Measurements from ENCODE around the gene PHC2.
A peak's percentile ranks its signal among the peaks of the same experiment; 100 is the strongest.

The PHC2 gene

GRCh38 chr1:33349081-33349759 lies 81.7 kb downstream of the PHC2 start:
- peak; percentile 62 for DNase-seq (ENCODE audit: low read depth)
- TF ChIP-seq CTCF (conservative IDR thresholded peaks at IDR 0.05; ENCODE audit: low read depth, low read length) = no peak
- H3K4me3 ChIP-seq (ENCODE audit: low read depth, low read length) = peak overlapping the region; percentile 78

GRCh38 chr1:33348676-33349080 lies 82.2 kb downstream of the PHC2 start:
- H3K4me3 ChIP-seq (ENCODE audit: low read depth, low read length) = peak overlapping the region; percentile 78
- no peak for TF ChIP-seq CTCF (conservative IDR thresholded peaks at IDR 0.05; ENCODE audit: low read depth, low read length)
- DNase-seq (ENCODE audit: low read depth) = peak; percentile 50

GRCh38 chr1:33348194-33348593 lies 82.7 kb downstream of the PHC2 start:
- no peak for TF ChIP-seq CTCF (conservative IDR thresholded peaks at IDR 0.05; ENCODE audit: low read depth, low read length)
- DNase-seq (ENCODE audit: low read depth) = peak; percentile 61
- H3K4me3 ChIP-seq (ENCODE audit: low read depth, low read length) = peak overlapping the region; percentile 78

GRCh38 chr1:33347650-33347992 lies 83.3 kb downstream of the PHC2 start:
- TF ChIP-seq CTCF (conservative IDR thresholded peaks at IDR 0.05; ENCODE audit: low read depth, low read length) = no peak

GRCh38 chr1:33346927-33347649 lies 83.8 kb downstream of the PHC2 start:
- DNase-seq (ENCODE audit: low read depth) = peak; percentile 94
- TF ChIP-seq CTCF (conservative IDR thresholded peaks at IDR 0.05; ENCODE audit: low read depth, low read length) = no peak
- peak overlapping the region; percentile 78 for H3K4me3 ChIP-seq (ENCODE audit: low read depth, low read length)

More at GRCh38 chr1:33347650-33347992, 83.3 kb downstream of the PHC2 start:
- H3K4me3 ChIP-seq (ENCODE audit: low read depth, low read length) = peak overlapping the region; percentile 78
- peak; percentile 75 for DNase-seq (ENCODE audit: low read depth)

GRCh38 chr1:33346533-33346926 lies 84.4 kb downstream of the PHC2 start:
- TF ChIP-seq CTCF (conservative IDR thresholded peaks at IDR 0.05; ENCODE audit: low read depth, low read length) = no peak
- H3K4me3 ChIP-seq (ENCODE audit: low read depth, low read length) = peak overlapping the region; percentile 78
- DNase-seq (ENCODE audit: low read depth) = no peak

Data from choroid plexus epithelial cell (primary cell).